ENCODE results near the gene KATNB1. TPM values are rescaled to one million over a fixed set of nuclear protein-coding genes. Genes with fewer than 3 reads are reported as not detected.
A peak's percentile ranks its signal among the peaks of the same experiment; 100 is the strongest.

KATNB1 gene
- total and polyA plus RNA-seq, 2 of the 8 experiments (the other 6 are each of a cell fraction or from before 2014, with no cell fraction given) = 50.2 to 60.4 TPM

GRCh38 chr16:57756424-57757325 is 21.1 kb downstream of the KATNB1 start:
- H2BK5ac ChIP-seq (ENCODE audit: low read depth, low read length) = no peak overlapping the region
- ChIA-PET POLR2A (ENCODE audit: partially characterized antibody) (interaction anchor here (2.5 kb wide), 1 partner anchor 22 kb away, joined by 9 read pairs; the partner anchor contains the start of gene KATNB1), CTCF (ENCODE audit: partially characterized antibody) (interaction anchor here (0.6 to 4.4 kb wide), 33 partner anchors 8 to 355 kb away, joined by 3 to 24 read pairs (median 4); partner anchors contain the start of genes ADGRG3 and KATNB1)
- no peak overlapping the region for H2BK120ac ChIP-seq (replicated peaks; ENCODE audit: low read depth, low read length)
- H3K4ac ChIP-seq (replicated peaks; ENCODE audit: insufficient read length, low read depth, low read length) = no peak overlapping the region
- no peak overlapping the region for H3K56ac ChIP-seq (replicated peaks; ENCODE audit: insufficient read length, low read depth, low read length)
- no peak overlapping the region for H3K18ac ChIP-seq (ENCODE audit: extremely low read depth, low read length)
- H3K36me3 ChIP-seq (ENCODE audit: control insufficient read depth in 2 of 4, insufficient read depth in 4 of 4, low read length in 3 of 4) = peaks cover 0 to 12% (median 5%) of the 10 kb centered on the region in 4 experiments; a peak in 5 of 8 replicates
- H2BK20ac ChIP-seq (ENCODE audit: low read length) = no peak overlapping the region
- no peak overlapping the region for H2AFZ ChIP-seq (ENCODE audit: low read length)
- DNase-seq (ENCODE audit: low read depth in 1 of 2, low spot score in 2 of 2) (peak in 1 of 2 experiments; percentile 41), FAIRE-seq (no peak)
- H4K20me1 ChIP-seq (replicated peaks in 1 of 2; ENCODE audit: control insufficient read depth in 1 of 2, insufficient read depth in 2 of 2, low read length in 2 of 2) = peaks cover 4 to 7% of the 10 kb centered on the region in 2 experiments
- no peaks in the 10 kb centered on the region for H3K79me1 ChIP-seq (ENCODE audit: low read depth, low read length)
- H3K9me3 ChIP-seq (ENCODE audit: insufficient read depth in 2 of 2, low read depth in 1 of 2, low read length in 1 of 2) = no peaks in the 10 kb centered on the region
- H3K4me3 ChIP-seq (ENCODE audit: extremely low read depth in 1 of 4, insufficient read depth in 2 of 4, low read depth in 3 of 4, low read length in 4 of 4) = no peak overlapping the region
- no peak overlapping the region for H3K23ac ChIP-seq (ENCODE audit: insufficient read length)
- H4K8ac ChIP-seq (ENCODE audit: extremely low read depth, insufficient read depth, low read length) = no peak overlapping the region
- no peaks in the 10 kb centered on the region for H3K23me2 ChIP-seq (ENCODE audit: low read depth, low read length)
- no peak overlapping the region for H3K9ac ChIP-seq (replicated peaks in 1 of 4; ENCODE audit: extremely low read depth in 1 of 4, low read depth in 3 of 4, low read length in 3 of 4)
- H2BK15ac ChIP-seq (ENCODE audit: low read length) = no peak overlapping the region
- no peak overlapping the region for H4K5ac ChIP-seq (ENCODE audit: insufficient read length, low read depth, low read length)
- no peaks in the 10 kb centered on the region; a peak in 1 of 7 replicates for H3K27me3 ChIP-seq (replicated peaks in 1 of 4; ENCODE audit: control insufficient read depth in 3 of 4, extremely low read depth in 1 of 4, insufficient read depth in 3 of 4, low read length in 3 of 4)
- 76% methylated on average over 13 of the region's 15 CpGs; no CpG with 5 or more reads in 1 of the 2 experiments for WGBS, 2 experiments (ENCODE audit: extremely low coverage in 1 of 2, insufficient coverage in 1 of 2, insufficient read length in 1 of 2, insufficient replicate concordance in 2 of 2, low coverage in 1 of 2, low lambda C conversion rate in 2 of 2, missing lambda C conversion rate in 1 of 2)
- H3K27ac ChIP-seq (ENCODE audit: low read depth, low read length) = no peak overlapping the region
- no peaks in the 10 kb centered on the region for H3K79me2 ChIP-seq (ENCODE audit: control insufficient read depth in 1 of 2, insufficient read depth in 2 of 2, low read length in 2 of 2)
- H2BK12ac ChIP-seq (ENCODE audit: low read depth, low read length) = no peak overlapping the region
- no peak overlapping the region for H3K14ac ChIP-seq (ENCODE audit: insufficient read length)
- no peak overlapping the region for H4K91ac ChIP-seq (replicated peaks; ENCODE audit: insufficient read length, low read length)
- H3K4me2 ChIP-seq (ENCODE audit: insufficient read depth in 1 of 2, low read depth in 2 of 2, low read length in 2 of 2) = no peak overlapping the region
- peaks cover 0 to 12% (median 7%) of the 10 kb centered on the region in 4 experiments; a peak in 4 of 7 replicates for H3K4me1 ChIP-seq (replicated peaks in 1 of 4; ENCODE audit: control insufficient read depth in 3 of 4, insufficient read depth in 4 of 4, low read length in 3 of 4)
- no peak overlapping the region for H2AK5ac ChIP-seq (ENCODE audit: low read depth, low read length)
- no peak for TF ChIP-seq SRF (IDR thresholded peaks at IDR 0.05; ENCODE audit: low read depth, low read length)
- no peak for TF ChIP-seq RXRA (IDR thresholded peaks at IDR 0.05; ENCODE audit: insufficient read depth, low read depth, low read length)
- TF ChIP-seq ASH2L (IDR thresholded peaks at IDR 0.05; ENCODE audit: low read length) = no peak
- TF ChIP-seq RBBP5 (IDR thresholded peaks at IDR 0.05; ENCODE audit: borderline replicate concordance, low read depth, low read length) = no peak
- TF ChIP-seq SIN3A (conservative IDR thresholded peaks at IDR 0.05 in 1 of 2, IDR thresholded peaks at IDR 0.05 in 1 of 2; ENCODE audit: low read depth in 1 of 2, low read length in 2 of 2) = no peak
- TF ChIP-seq NANOG (IDR thresholded peaks at IDR 0.05; ENCODE audit: insufficient read depth, low read depth, low read length, poor library complexity, severe bottlenecking) = no peak
- no peak for TF ChIP-seq MAFK (IDR thresholded peaks at IDR 0.05; ENCODE audit: low read depth, low read length)
- no peak for TF ChIP-seq E2F6 (IDR thresholded peaks at IDR 0.05)
- no peak for TF ChIP-seq RAD21 (IDR thresholded peaks at IDR 0.05 in 1 of 2, conservative IDR thresholded peaks at IDR 0.05 in 1 of 2; ENCODE audit: low read depth in 2 of 2, low read length in 2 of 2)

Data from H1 (cell line).